ENCODE results near the gene GOT1. TPM values are rescaled to one million over a fixed set of nuclear protein-coding genes. Genes with fewer than 3 reads are reported as not detected.

Gene GOT1
- total and polyA plus RNA-seq, 2 of the 8 experiments (the other 6 are each of a cell fraction or from before 2014, with no cell fraction given): 16.7 to 47.0 TPM

DNA sequence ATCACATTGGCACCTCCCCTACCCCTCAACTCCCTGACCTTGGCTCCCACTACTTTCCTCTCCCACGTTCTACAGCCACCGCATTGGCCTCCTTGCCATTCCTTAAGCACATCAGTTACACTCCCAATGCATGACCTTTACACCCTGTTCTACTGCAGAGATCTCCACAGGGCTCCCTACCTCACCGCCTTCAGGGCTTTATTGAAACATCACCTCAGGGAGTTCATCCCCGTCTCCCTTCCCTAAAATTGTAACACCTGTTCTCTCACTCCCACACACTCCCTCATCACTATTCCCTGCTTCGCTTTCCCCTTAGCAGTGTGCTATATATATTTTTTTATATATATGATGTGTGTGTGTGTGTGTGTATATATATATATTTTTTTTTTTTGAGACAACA lies 82.8 kb downstream of the GOT1 start:
- CTCF ChIA-PET (ENCODE audit: partially characterized antibody): no interaction called here
- no peak overlapping the region for H4K91ac ChIP-seq (replicated peaks; ENCODE audit: insufficient read length, low read length)
- no peak overlapping the region for H3K23ac ChIP-seq (ENCODE audit: insufficient read length)
- H2AFZ ChIP-seq (ENCODE audit: low read length): no peak overlapping the region
- TF ChIP-seq RXRA (IDR thresholded peaks at IDR 0.05; ENCODE audit: insufficient read depth, low read depth, low read length) (no peak), RNF2 (IDR thresholded peaks at IDR 0.05; ENCODE audit: borderline replicate concordance, low read depth, low read length, missing control alignments, poor library complexity, severe bottlenecking) (no peak), KDM5A (IDR thresholded peaks at IDR 0.05; ENCODE audit: low read length) (no peak), CHD2 (IDR thresholded peaks at IDR 0.05; ENCODE audit: low read length) (no peak), ZNF274 (IDR thresholded peaks at IDR 0.05; ENCODE audit: borderline replicate concordance, extremely low read depth, low read length) (no peak), TCF12 (IDR thresholded peaks at IDR 0.05; ENCODE audit: low read depth, low read length) (no peak)
- H3K36me3 ChIP-seq (ENCODE audit: control insufficient read depth in 2 of 4, insufficient read depth in 4 of 4, low read length in 3 of 4): no peaks in the 10 kb centered on the region
- FAIRE-seq: no peak
- H3K9ac ChIP-seq (replicated peaks in 1 of 4; ENCODE audit: extremely low read depth in 1 of 4, low read depth in 3 of 4, low read length in 3 of 4): no peak overlapping the region
- 85% methylated on average over 5 of the region's 5 CpGs; no CpG with 5 or more reads in 1 of the 2 experiments for WGBS, 2 experiments (ENCODE audit: extremely low coverage in 1 of 2, insufficient coverage in 1 of 2, insufficient read length in 1 of 2, insufficient replicate concordance in 2 of 2, low coverage in 1 of 2, low lambda C conversion rate in 2 of 2, missing lambda C conversion rate in 1 of 2)
- no peak overlapping the region for H2AK5ac ChIP-seq (ENCODE audit: low read depth, low read length)
- no peaks in the 10 kb centered on the region for H3K23me2 ChIP-seq (ENCODE audit: low read depth, low read length)
- no peak overlapping the region for H3K4me3 ChIP-seq (ENCODE audit: extremely low read depth in 1 of 4, insufficient read depth in 2 of 4, low read depth in 3 of 4, low read length in 4 of 4)
- no peaks in the 10 kb centered on the region for H4K20me1 ChIP-seq (replicated peaks in 1 of 2; ENCODE audit: control insufficient read depth in 1 of 2, insufficient read depth in 2 of 2, low read length in 2 of 2)
- no peak overlapping the region for H2BK20ac ChIP-seq (ENCODE audit: low read length)
- H3K4me1 ChIP-seq (replicated peaks in 1 of 4; ENCODE audit: control insufficient read depth in 3 of 4, insufficient read depth in 4 of 4, low read length in 3 of 4): no peaks in the 10 kb centered on the region
- H3K4ac ChIP-seq (replicated peaks; ENCODE audit: insufficient read length, low read depth, low read length): no peak overlapping the region
- no peak overlapping the region for H3K4me2 ChIP-seq (ENCODE audit: insufficient read depth in 1 of 2, low read depth in 2 of 2, low read length in 2 of 2)
- no peaks in the 10 kb centered on the region for H3K79me2 ChIP-seq (ENCODE audit: control insufficient read depth in 1 of 2, insufficient read depth in 2 of 2, low read length in 2 of 2)
- H2BK12ac ChIP-seq (ENCODE audit: low read depth, low read length): no peak overlapping the region
- no peak overlapping the region for H3K14ac ChIP-seq (ENCODE audit: insufficient read length)
- no peak overlapping the region for H3K27ac ChIP-seq (ENCODE audit: low read depth, low read length)
- no peak overlapping the region for H2BK5ac ChIP-seq (ENCODE audit: low read depth, low read length)
- no peak overlapping the region for H4K5ac ChIP-seq (ENCODE audit: insufficient read length, low read depth, low read length)
- H3K9me3 ChIP-seq (ENCODE audit: insufficient read depth in 2 of 2, low read depth in 1 of 2, low read length in 1 of 2): no peaks in the 10 kb centered on the region
- no peak overlapping the region for H3K18ac ChIP-seq (ENCODE audit: extremely low read depth, low read length)
- no peak overlapping the region for H2BK120ac ChIP-seq (replicated peaks; ENCODE audit: low read depth, low read length)
- no peak overlapping the region for H4K8ac ChIP-seq (ENCODE audit: extremely low read depth, insufficient read depth, low read length)
- H3K79me1 ChIP-seq (ENCODE audit: low read depth, low read length): no peaks in the 10 kb centered on the region
- H2BK15ac ChIP-seq (ENCODE audit: low read length): no peak overlapping the region
- H3K27me3 ChIP-seq (replicated peaks in 1 of 4; ENCODE audit: control insufficient read depth in 3 of 4, extremely low read depth in 1 of 4, insufficient read depth in 3 of 4, low read length in 3 of 4): no peaks in the 10 kb centered on the region
- no peak for DNase-seq (ENCODE audit: low read depth in 1 of 2, low spot score in 2 of 2)
- POLR2A ChIA-PET (ENCODE audit: partially characterized antibody): interaction anchor here (0.6 kb wide), 1 partner anchor 884 kb away, joined by 3 read pairs; no protein-coding TSS in a partner anchor
- H3K56ac ChIP-seq (replicated peaks; ENCODE audit: insufficient read length, low read depth, low read length): no peak overlapping the region

All from H1 (cell line).